Neural cell (in vitro differentiated cells): Measurements from ENCODE around the gene SPON1. TPM values are rescaled to one million over a fixed set of nuclear protein-coding genes. Genes with fewer than 3 reads are reported as not detected.
"Not testable (repeated sequence)": the region's sequence is repeated elsewhere in the genome, so short reads cannot be mapped to it uniquely, and the experiment has no call there.

Experiments used
- H2AFZ ChIP-seq: fragments of 200-600, 300-800 bp; sonication (generic), shearing (Covaris generic); 2 replicates; pipeline ENCODE4 v1.6.0; 2014; ENCODE audit warnings: low read depth, mild to moderate bottlenecking, antibody characterized with exemption, low read length, moderate library complexity
- H3F3A ChIP-seq: fragments of 200-600 bp; shearing (Covaris generic); 2 replicates; pipeline ENCODE4 v1.6.1; 2016; ENCODE audit warnings: mild to moderate bottlenecking, moderate library complexity, mixed read lengths, antibody characterized with exemption, low read length; ENCODE audit not compliant: insufficient read depth, poor library complexity, severe bottlenecking
- H3K27ac ChIP-seq: fragments of 200-600, 300-800 bp; sonication (generic), shearing (Covaris generic); 2 replicates; pipeline ENCODE4 v1.5.1; 2014; ENCODE audit warnings: mild to moderate bottlenecking, low read length, moderate library complexity
- H3K27me3 ChIP-seq: fragments of 300-800, 200-600 bp; sonication (generic), shearing (Covaris generic); 2 replicates; pipeline ENCODE4 v1.6.0; 2014; ENCODE audit warnings: mild to moderate bottlenecking, low read depth, low read length, moderate library complexity; ENCODE audit not compliant: insufficient read depth
- H3K36me3 ChIP-seq: fragments of 300-800, 200-600 bp; sonication (generic), shearing (Covaris generic); 2 replicates; pipeline ENCODE4 v1.5.1; 2014; ENCODE audit warnings: mild to moderate bottlenecking, antibody characterized with exemption, low read length, moderate library complexity; ENCODE audit not compliant: insufficient read depth
- H3K4me2 ChIP-seq: fragments of 300-800, 200-600 bp; sonication (generic), shearing (Covaris generic); 2 replicates; pipeline ENCODE4 v1.6.0; 2014; ENCODE audit warnings: mild to moderate bottlenecking, low read length
- H3K4me3 ChIP-seq: fragments of 300-800, 200-600 bp; sonication (generic), shearing (Covaris generic); 2 replicates; pipeline ENCODE4 v1.5.1; 2014; ENCODE audit warnings: mild to moderate bottlenecking, low read length, moderate library complexity
- H3K79me2 ChIP-seq: fragments of 200-600 bp; shearing (Covaris generic); replicated peaks from 2 replicates; pipeline ENCODE4 v1.6.0; 2014; ENCODE audit warnings: mild to moderate bottlenecking, low read length, moderate library complexity; ENCODE audit not compliant: insufficient read depth
- H3K9ac ChIP-seq: fragments of 300-800, 200-600 bp; sonication (generic), shearing (Covaris generic); 2 replicates; pipeline ENCODE4 v1.6.1; 2016; ENCODE audit warnings: mild to moderate bottlenecking, low read length, mixed read lengths
- H3K9me2 ChIP-seq: fragments of 200-600 bp; shearing (Covaris generic); 2 replicates; pipeline ENCODE4 v1.6.1; 2016; ENCODE audit warnings: mild to moderate bottlenecking, low read length, mixed read lengths; ENCODE audit not compliant: insufficient read depth
- H3K9me3 ChIP-seq: fragments of 200-600, 300-800 bp; sonication (generic), shearing (Covaris generic); 2 replicates; pipeline ENCODE4 v1.6.1; 2016; ENCODE audit warnings: mild to moderate bottlenecking, mixed run types, low read length, moderate library complexity, mixed read lengths
- H4K20me1 ChIP-seq: fragments of 200-600 bp; shearing (Covaris generic); 2 replicates; pipeline ENCODE4 v1.6.1; 2016; ENCODE audit warnings: mild to moderate bottlenecking, mixed run types; ENCODE audit not compliant: insufficient read depth
- EZH2 ChIP-seq: fragments of 200-600, 300-800 bp; shearing (Covaris generic), sonication (generic); IDR thresholded peaks from 2 replicates; pipeline ENCODE4 v1.6.1; 2014; ENCODE audit warnings: antibody characterized with exemption, low read length, borderline replicate concordance, mild to moderate bottlenecking; ENCODE audit not compliant: insufficient read depth, poor library complexity, severe bottlenecking
- MXI1 ChIP-seq: fragments of 450-650 bp; conservative IDR thresholded peaks from 2 replicates; pipeline ENCODE4 v1.6.1; 2014; ENCODE audit warnings: antibody characterized with exemption, mild to moderate bottlenecking; ENCODE audit not compliant: poor library complexity, severe bottlenecking
- REST ChIP-seq: IDR thresholded peaks from 2 replicates; pipeline ENCODE4 v1.6.1; 2012; ENCODE audit warnings: borderline replicate concordance
- SMC3 ChIP-seq: fragments of 450-650 bp; conservative IDR thresholded peaks from 2 replicates; pipeline ENCODE4 v1.6.1; 2014; ENCODE audit warnings: antibody characterized with exemption, mild to moderate bottlenecking, moderate library complexity; ENCODE audit not compliant: poor library complexity
- TAF1 ChIP-seq: IDR thresholded peaks from 2 replicates; pipeline ENCODE4 v1.6.1; 2012; ENCODE audit warnings: low read depth
- polyA plus RNA-seq: library from polyadenylated mRNA; depleted of rRNA; stranded (reverse); fragments of >200 nt; gene quantifications from 2 replicates; pipeline ENCODE4 v1.2.3, GENCODE V29; 2014

The SPON1 gene
- polyA plus RNA-seq, 1 donor from 2014 or later: 0.66 TPM

- Histone ChIP-seq H3K9ac (no peak overlapping the region), H3K36me3 (no peaks in the 10 kb centered on the region), H4K20me1 (no peaks in the 10 kb centered on the region), H3K27ac (no peak overlapping the region), H2AFZ (no peak overlapping the region), H3K4me2 (no peak overlapping the region), H3F3A (no peaks in the 10 kb centered on the region), H3K79me2 (no peaks in the 10 kb centered on the region), H3K27me3 (no peaks in the 10 kb centered on the region), H3K4me3 (no peak overlapping the region), H3K9me3 (no peaks in the 10 kb centered on the region), H3K9me2 (no peaks in the 10 kb centered on the region)
- TF ChIP-seq EZH2: no peak
- no peak for TF ChIP-seq REST
- TF ChIP-seq MXI1: no peak
- TF ChIP-seq SMC3: no peak
- no peak for TF ChIP-seq TAF1
Measured at GRCh38 chr11:13931356-13931755, 31.2 kb upstream of the SPON1 start.

GRCh38 chr11:13937154-13937553, 25.4 kb upstream of the SPON1 start:
- not testable (repeated sequence) for H3K4me2 ChIP-seq, H3K79me2 ChIP-seq, H3K9ac ChIP-seq, H3F3A ChIP-seq, H2AFZ ChIP-seq, H3K27ac ChIP-seq, H3K4me3 ChIP-seq, H3K27me3 ChIP-seq, H3K36me3 ChIP-seq, H3K9me2 ChIP-seq, H3K9me3 ChIP-seq, H4K20me1 ChIP-seq

GRCh38 chr11:13938829-13939228, 23.7 kb upstream of the SPON1 start:
- H3K9me3 ChIP-seq, H3K79me2 ChIP-seq, H3K4me3 ChIP-seq, H3K27me3 ChIP-seq, H3K27ac ChIP-seq, H4K20me1 ChIP-seq, H3K9me2 ChIP-seq, H2AFZ ChIP-seq, H3K4me2 ChIP-seq, H3K9ac ChIP-seq, H3F3A ChIP-seq, H3K36me3 ChIP-seq: not testable (repeated sequence)
